IPS-18c (cell line): ENCODE measurements around the gene ST6GALNAC3.
"Not testable (repeated sequence)": the region's sequence is repeated elsewhere in the genome, so short reads cannot be mapped to it uniquely, and the experiment has no call there.

Experiments
- H3K4me3 ChIP-seq: 2 replicates; pipeline ENCODE4 v1.7.0; 2013; ENCODE audit warnings: low read depth, mild to moderate bottlenecking, low read length, moderate library complexity; ENCODE audit not compliant: insufficient read depth
- H3K9me3 ChIP-seq: one replicate; pipeline ENCODE4 v1.6.1; 2013; ENCODE audit warnings: mild to moderate bottlenecking, low read length, moderate library complexity; ENCODE audit not compliant: control insufficient read depth, insufficient read depth

The ST6GALNAC3 gene

GRCh38 chr1:76123411-76124064 lies 49.0 kb downstream of the ST6GALNAC3 start:
- H3K9me3 ChIP-seq, H3K4me3 ChIP-seq: not testable (repeated sequence)

- Histone ChIP-seq H3K9me3 (no peaks in the 10 kb centered on the region), H3K4me3 (no peak overlapping the region)
Measured at GRCh38 chr1:76124196-76124595, 49.6 kb downstream of the ST6GALNAC3 start.

- H3K4me3 ChIP-seq, result no peak overlapping the region
- no peaks in the 10 kb centered on the region for H3K9me3 ChIP-seq
Measured at GRCh38 chr1:76125473-76126219, 51.1 kb downstream of the ST6GALNAC3 start.

- H3K4me3 ChIP-seq, result no peak overlapping the region
- no peaks in the 10 kb centered on the region for H3K9me3 ChIP-seq
Measured at GRCh38 chr1:76128096-76128495, 53.5 kb downstream of the ST6GALNAC3 start.

- Histone ChIP-seq H3K9me3 (no peaks in the 10 kb centered on the region), H3K4me3 (no peak overlapping the region)
Measured at GRCh38 chr1:76129731-76130130, 55.2 kb downstream of the ST6GALNAC3 start.

- H3K4me3 ChIP-seq, result no peak overlapping the region
- no peaks in the 10 kb centered on the region for H3K9me3 ChIP-seq
Measured at GRCh38 chr1:76130992-76131391, 56.4 kb downstream of the ST6GALNAC3 start.

GRCh38 chr1:76133977-76134376 lies 59.4 kb downstream of the ST6GALNAC3 start:
- H3K9me3 ChIP-seq, result no peaks in the 10 kb centered on the region
- H3K4me3 ChIP-seq, result no peak overlapping the region

- no peak overlapping the region for H3K4me3 ChIP-seq
- no peaks in the 10 kb centered on the region for H3K9me3 ChIP-seq
Measured at GRCh38 chr1:76135835-76136234, 61.3 kb downstream of the ST6GALNAC3 start.

- no peak overlapping the region for H3K4me3 ChIP-seq
- H3K9me3 ChIP-seq, result no peaks in the 10 kb centered on the region
Measured at GRCh38 chr1:76136894-76137293, 62.3 kb downstream of the ST6GALNAC3 start.

- no peak overlapping the region for H3K4me3 ChIP-seq
- H3K9me3 ChIP-seq, result no peaks in the 10 kb centered on the region
Measured at GRCh38 chr1:76137746-76138145, 63.2 kb downstream of the ST6GALNAC3 start.

- H3K4me3 ChIP-seq, result no peak overlapping the region
- no peaks in the 10 kb centered on the region for H3K9me3 ChIP-seq
Measured at GRCh38 chr1:76138217-76138616, 63.7 kb downstream of the ST6GALNAC3 start.

- Histone ChIP-seq H3K4me3 (no peak overlapping the region), H3K9me3 (no peaks in the 10 kb centered on the region)
Measured at GRCh38 chr1:76140227-76140626, 65.7 kb downstream of the ST6GALNAC3 start.

GRCh38 chr1:76141929-76142328 lies 67.4 kb downstream of the ST6GALNAC3 start:
- Histone ChIP-seq H3K9me3 (no peaks in the 10 kb centered on the region), H3K4me3 (no peak overlapping the region)

- Histone ChIP-seq H3K4me3 (no peak overlapping the region), H3K9me3 (no peaks in the 10 kb centered on the region)
Measured at GRCh38 chr1:76142771-76143540, 68.4 kb downstream of the ST6GALNAC3 start.

GRCh38 chr1:76144247-76144646 lies 69.7 kb downstream of the ST6GALNAC3 start:
- H3K4me3 ChIP-seq, result no peak overlapping the region
- no peaks in the 10 kb centered on the region for H3K9me3 ChIP-seq

GRCh38 chr1:76145332-76145731 lies 70.8 kb downstream of the ST6GALNAC3 start:
- Histone ChIP-seq H3K9me3 (no peaks in the 10 kb centered on the region), H3K4me3 (no peak overlapping the region)

- no peaks in the 10 kb centered on the region for H3K9me3 ChIP-seq
- H3K4me3 ChIP-seq, result no peak overlapping the region
Measured at GRCh38 chr1:76146184-76146583, 71.6 kb downstream of the ST6GALNAC3 start.

- no peaks in the 10 kb centered on the region for H3K9me3 ChIP-seq
- H3K4me3 ChIP-seq, result no peak overlapping the region
Measured at GRCh38 chr1:76147917-76148316, 73.4 kb downstream of the ST6GALNAC3 start.
